Brain microvascular endothelial cell (primary cell): Measurements from ENCODE around the gene CYP26A1.

Experiments
- DNase-seq: peaks from one replicate; pipeline ENCODE4 v3.0.0-alpha.2; 2020
- H3K27ac ChIP-seq: fragments of 250-450 bp; sonication (Bioruptor Pico); 2 replicates; pipeline ENCODE4 v1.5.1; 2020; ENCODE audit warnings: mild to moderate bottlenecking, moderate library complexity
- H3K27me3 ChIP-seq: fragments of 250-450 bp; sonication (Bioruptor Pico); replicated peaks from 2 replicates; pipeline ENCODE4 v1.5.1; 2020; ENCODE audit warnings: mild to moderate bottlenecking
- H3K36me3 ChIP-seq: fragments of 250-450 bp; sonication (Bioruptor Pico); replicated peaks from 2 replicates; pipeline ENCODE4 v1.5.1; 2020; ENCODE audit warnings: mild to moderate bottlenecking
- H3K4me3 ChIP-seq: 2 replicates; pipeline ENCODE4 v1.5.1; 2011; ENCODE audit warnings: low read depth, mild to moderate bottlenecking, control low read depth, low read length, moderate library complexity
- in situ Hi-C: cut with HindIII; loops from 2 replicates; pipeline ENCODE4 v1.10.0; 2017; ENCODE audit warnings: low sequenced_read_pairs, low pct_ligation_motif_present
- TF ChIP-seq, protein P1 (sequence below): IDR thresholded peaks from 2 replicates; pipeline ENCODE4 v1.5.1; 2011; ENCODE audit warnings: low read depth, mild to moderate bottlenecking, moderate library complexity, low read length, control low read depth, inconsistent platforms; ENCODE audit errors: missing control alignments

Gene CYP26A1

DNA sequence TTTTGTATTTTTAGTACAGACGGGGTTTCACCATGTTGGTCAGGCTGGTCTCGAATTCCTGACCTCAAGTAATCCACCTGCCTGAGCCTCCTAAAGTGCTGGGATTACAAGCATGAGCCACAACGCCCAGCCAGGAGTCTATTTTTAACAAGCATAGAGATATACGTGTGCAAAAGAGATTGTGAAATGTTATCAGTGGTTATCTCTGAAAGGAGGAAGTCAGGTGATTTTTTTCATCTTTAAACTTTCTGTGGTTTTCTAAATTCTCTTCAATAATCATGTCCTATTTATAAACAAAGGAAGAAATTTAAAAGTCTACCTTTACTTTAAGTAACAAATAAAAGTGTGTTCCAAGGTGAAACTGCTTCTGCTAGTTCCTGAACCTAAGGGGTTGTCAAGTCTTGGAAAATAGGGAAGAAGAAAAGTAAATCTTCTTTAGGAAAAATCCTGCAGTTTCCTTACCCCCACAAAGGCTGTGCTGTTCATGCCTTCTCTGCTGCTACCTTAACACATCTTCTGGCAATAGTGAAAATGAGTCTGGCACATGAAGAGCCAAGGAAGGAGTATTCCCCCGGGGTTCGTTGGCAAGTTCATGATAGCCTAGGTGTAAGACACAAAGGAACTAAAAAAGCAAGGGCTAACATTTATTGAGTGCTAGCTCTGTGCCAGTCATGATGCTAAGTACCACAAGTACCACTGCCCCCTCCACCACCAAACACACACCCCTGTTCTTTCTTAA is 51.1 kb downstream of the CYP26A1 start:
- TF ChIP-seq, protein P1, sequence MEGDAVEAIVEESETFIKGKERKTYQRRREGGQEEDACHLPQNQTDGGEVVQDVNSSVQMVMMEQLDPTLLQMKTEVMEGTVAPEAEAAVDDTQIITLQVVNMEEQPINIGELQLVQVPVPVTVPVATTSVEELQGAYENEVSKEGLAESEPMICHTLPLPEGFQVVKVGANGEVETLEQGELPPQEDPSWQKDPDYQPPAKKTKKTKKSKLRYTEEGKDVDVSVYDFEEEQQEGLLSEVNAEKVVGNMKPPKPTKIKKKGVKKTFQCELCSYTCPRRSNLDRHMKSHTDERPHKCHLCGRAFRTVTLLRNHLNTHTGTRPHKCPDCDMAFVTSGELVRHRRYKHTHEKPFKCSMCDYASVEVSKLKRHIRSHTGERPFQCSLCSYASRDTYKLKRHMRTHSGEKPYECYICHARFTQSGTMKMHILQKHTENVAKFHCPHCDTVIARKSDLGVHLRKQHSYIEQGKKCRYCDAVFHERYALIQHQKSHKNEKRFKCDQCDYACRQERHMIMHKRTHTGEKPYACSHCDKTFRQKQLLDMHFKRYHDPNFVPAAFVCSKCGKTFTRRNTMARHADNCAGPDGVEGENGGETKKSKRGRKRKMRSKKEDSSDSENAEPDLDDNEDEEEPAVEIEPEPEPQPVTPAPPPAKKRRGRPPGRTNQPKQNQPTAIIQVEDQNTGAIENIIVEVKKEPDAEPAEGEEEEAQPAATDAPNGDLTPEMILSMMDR = no peak
- in situ Hi-C loops = loop anchor here (25.0 kb wide), 1 partner anchor 163 kb away; no protein-coding TSS in a partner anchor
- H3K4me3 ChIP-seq = no peak overlapping the region
- no peak overlapping the region for H3K27ac ChIP-seq
- no peaks in the 10 kb centered on the region for H3K36me3 ChIP-seq
- no peaks in the 10 kb centered on the region for H3K27me3 ChIP-seq
- DNase-seq = no peak

GRCh38 chr10:93125966-93126365 is 52.3 kb downstream of the CYP26A1 start:
- DNase-seq = no peak
- Histone ChIP-seq H3K36me3 (no peaks in the 10 kb centered on the region), H3K27ac (no peak overlapping the region), H3K4me3 (no peak overlapping the region), H3K27me3 (no peaks in the 10 kb centered on the region)
- in situ Hi-C loops = no loop called here
- TF ChIP-seq, protein P1 = no peak

- Histone ChIP-seq H3K36me3 (no peaks in the 10 kb centered on the region), H3K27me3 (no peaks in the 10 kb centered on the region), H3K4me3 (no peak overlapping the region), H3K27ac (no peak overlapping the region)
- DNase-seq = no peak
- TF ChIP-seq, protein P1 = peak; percentile 57
- in situ Hi-C loops = no loop called here
Measured at GRCh38 chr10:93126483-93127052, 52.9 kb downstream of the CYP26A1 start.
